Measurements from ENCODE around the gene PITPNM1. TPM values are rescaled to one million over a fixed set of nuclear protein-coding genes. Genes with fewer than 3 reads are reported as not detected.
A peak's percentile ranks its signal among the peaks of the same experiment; 100 is the strongest.

The PITPNM1 gene
- total and polyA plus RNA-seq, 2 of the 13 experiments (the other 11 are each of a cell fraction or from before 2014, with no cell fraction given) = 8.2 to 8.5 TPM

- peak; percentile 92 for TF ChIP-seq PBX2 (CRISPR knock-in tag; IDR thresholded peaks at IDR 0.05)
- TF ChIP-seq ZNF446 (CRISPR knock-in tag; IDR thresholded peaks at IDR 0.05) = no peak
- TF ChIP-seq MEIS1 (CRISPR knock-in tag; IDR thresholded peaks at IDR 0.05; ENCODE audit: borderline replicate concordance) = 0 out of 2 replicates have a peak, but pooled peaks have one; percentile 19
- peak; percentile 73; the same call in 1 of the 2 replicates for TF ChIP-seq ZNF558 (CRISPR knock-in tag; IDR thresholded peaks at IDR 0.05; ENCODE audit: borderline replicate concordance)
- no peak for TF ChIP-seq RFX3 (CRISPR knock-in tag; IDR thresholded peaks at IDR 0.05)
- peak; percentile 70 for TF ChIP-seq PHF20 (CRISPR knock-in tag; IDR thresholded peaks at IDR 0.05)
- peak; percentile 67 for TF ChIP-seq MED8 (CRISPR knock-in tag; IDR thresholded peaks at IDR 0.05; ENCODE audit: insufficient replicate concordance)
- peak; percentile 70; the same call in 1 of the 2 replicates for TF ChIP-seq SP4 (CRISPR knock-in tag; IDR thresholded peaks at IDR 0.05)
- peak; percentile 84 for TF ChIP-seq RBM39 (IDR thresholded peaks at IDR 0.05; ENCODE audit: low read depth, low read length, poor library complexity, severe bottlenecking)
- TF ChIP-seq KDM5B (CRISPR knock-in tag; IDR thresholded peaks at IDR 0.05; ENCODE audit: borderline replicate concordance) = peak; percentile 70; the same call in 1 of the 2 replicates
- no peak; the same call in 1 of the 2 replicates for TF ChIP-seq SPEN (CRISPR knock-in tag; IDR thresholded peaks at IDR 0.05; ENCODE audit: low read depth)
- no peak for TF ChIP-seq ASH2L (IDR thresholded peaks at IDR 0.05; ENCODE audit: insufficient read length, low read depth, low read length)
- TF ChIP-seq ZNF263 (CRISPR knock-in tag; IDR thresholded peaks at IDR 0.05) = 0 out of 2 replicates have a peak, but pooled peaks have one; percentile 13
- no peak; the same call in 1 of the 2 replicates for TF ChIP-seq ARNT2 (CRISPR knock-in tag; IDR thresholded peaks at IDR 0.05; ENCODE audit: low read depth)
- peak; percentile 65; the same call in 1 of the 2 replicates for TF ChIP-seq TFAP4 (IDR thresholded peaks at IDR 0.05; ENCODE audit: borderline replicate concordance, low read depth)
- TF ChIP-seq NFYB (CRISPR knock-in tag; IDR thresholded peaks at IDR 0.05) = peak; percentile 97
- TF ChIP-seq ZNF777 (CRISPR knock-in tag; IDR thresholded peaks at IDR 0.05) = peak; percentile 31; the same call in 1 of the 2 replicates
- TF ChIP-seq, protein P1, sequence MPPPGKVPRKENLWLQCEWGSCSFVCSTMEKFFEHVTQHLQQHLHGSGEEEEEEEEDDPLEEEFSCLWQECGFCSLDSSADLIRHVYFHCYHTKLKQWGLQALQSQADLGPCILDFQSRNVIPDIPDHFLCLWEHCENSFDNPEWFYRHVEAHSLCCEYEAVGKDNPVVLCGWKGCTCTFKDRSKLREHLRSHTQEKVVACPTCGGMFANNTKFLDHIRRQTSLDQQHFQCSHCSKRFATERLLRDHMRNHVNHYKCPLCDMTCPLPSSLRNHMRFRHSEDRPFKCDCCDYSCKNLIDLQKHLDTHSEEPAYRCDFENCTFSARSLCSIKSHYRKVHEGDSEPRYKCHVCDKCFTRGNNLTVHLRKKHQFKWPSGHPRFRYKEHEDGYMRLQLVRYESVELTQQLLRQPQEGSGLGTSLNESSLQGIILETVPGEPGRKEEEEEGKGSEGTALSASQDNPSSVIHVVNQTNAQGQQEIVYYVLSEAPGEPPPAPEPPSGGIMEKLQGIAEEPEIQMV (CRISPR knock-in tag; IDR thresholded peaks at IDR 0.05; ENCODE audit: low read depth) = 0 out of 2 replicates have a peak, but pooled peaks have one; percentile 35
- TF ChIP-seq, protein P2, sequence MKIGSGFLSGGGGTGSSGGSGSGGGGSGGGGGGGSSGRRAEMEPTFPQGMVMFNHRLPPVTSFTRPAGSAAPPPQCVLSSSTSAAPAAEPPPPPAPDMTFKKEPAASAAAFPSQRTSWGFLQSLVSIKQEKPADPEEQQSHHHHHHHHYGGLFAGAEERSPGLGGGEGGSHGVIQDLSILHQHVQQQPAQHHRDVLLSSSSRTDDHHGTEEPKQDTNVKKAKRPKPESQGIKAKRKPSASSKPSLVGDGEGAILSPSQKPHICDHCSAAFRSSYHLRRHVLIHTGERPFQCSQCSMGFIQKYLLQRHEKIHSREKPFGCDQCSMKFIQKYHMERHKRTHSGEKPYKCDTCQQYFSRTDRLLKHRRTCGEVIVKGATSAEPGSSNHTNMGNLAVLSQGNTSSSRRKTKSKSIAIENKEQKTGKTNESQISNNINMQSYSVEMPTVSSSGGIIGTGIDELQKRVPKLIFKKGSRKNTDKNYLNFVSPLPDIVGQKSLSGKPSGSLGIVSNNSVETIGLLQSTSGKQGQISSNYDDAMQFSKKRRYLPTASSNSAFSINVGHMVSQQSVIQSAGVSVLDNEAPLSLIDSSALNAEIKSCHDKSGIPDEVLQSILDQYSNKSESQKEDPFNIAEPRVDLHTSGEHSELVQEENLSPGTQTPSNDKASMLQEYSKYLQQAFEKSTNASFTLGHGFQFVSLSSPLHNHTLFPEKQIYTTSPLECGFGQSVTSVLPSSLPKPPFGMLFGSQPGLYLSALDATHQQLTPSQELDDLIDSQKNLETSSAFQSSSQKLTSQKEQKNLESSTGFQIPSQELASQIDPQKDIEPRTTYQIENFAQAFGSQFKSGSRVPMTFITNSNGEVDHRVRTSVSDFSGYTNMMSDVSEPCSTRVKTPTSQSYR (CRISPR knock-in tag; IDR thresholded peaks at IDR 0.05; ENCODE audit: borderline replicate concordance) = no peak
- peak; percentile 86 for TF ChIP-seq SRY (CRISPR knock-in tag; IDR thresholded peaks at IDR 0.05)
- TF ChIP-seq SP1 (IDR thresholded peaks at IDR 0.05) = no peak; the same call in 1 of the 2 replicates
- peak; percentile 58 for TF ChIP-seq SP1 (CRISPR knock-in tag; IDR thresholded peaks at IDR 0.05)
- TF ChIP-seq SNAI1 (CRISPR knock-in tag; IDR thresholded peaks at IDR 0.05; ENCODE audit: borderline replicate concordance) = 0 out of 2 replicates have a peak, but pooled peaks have one; percentile 51
- TF ChIP-seq ZMYM2 (CRISPR knock-in tag; IDR thresholded peaks at IDR 0.05) = peak; percentile 83; the same call in 1 of the 2 replicates
Observed at GRCh38 chr11:67507864-67508485, 2.8 kb upstream of the PITPNM1 start, which contains the start of gene CDK2AP2 (continued).

Data from HepG2 (cell line).